Measurements from ENCODE around the gene ERP27.

Gene ERP27

DNA sequence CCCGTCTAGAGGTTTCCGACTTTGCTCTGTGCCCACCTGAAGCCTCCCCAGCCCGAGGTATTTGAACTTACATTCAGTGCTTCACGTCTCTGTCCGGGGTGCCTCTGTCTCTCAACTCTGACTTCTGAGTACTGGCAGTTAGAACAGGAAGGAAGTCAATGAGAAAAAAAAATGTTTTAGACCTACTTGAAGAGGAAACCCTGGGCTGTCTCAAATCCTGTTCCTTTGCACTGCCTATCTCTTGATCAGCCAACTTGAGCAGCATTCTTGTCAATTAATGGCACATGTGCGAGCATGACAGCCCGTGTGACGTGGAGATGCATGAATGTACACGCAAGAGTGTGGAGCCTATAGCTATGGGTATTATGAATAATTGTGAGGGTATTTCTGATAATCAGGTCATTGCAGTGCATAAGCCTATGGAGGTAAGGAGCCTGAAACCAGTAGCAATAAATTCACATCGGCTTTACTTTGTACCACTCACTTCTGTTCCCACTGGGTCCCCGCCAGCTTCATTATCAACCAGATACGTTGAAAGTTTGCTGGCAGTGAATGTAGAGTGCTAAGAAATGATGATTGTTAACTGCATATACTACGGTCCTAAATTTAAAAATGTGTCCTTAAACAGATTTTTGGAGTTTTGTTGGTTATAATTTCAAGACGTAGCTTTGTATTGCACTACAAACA lies 23.3 kb upstream of the ERP27 start, which contains the start of gene ARHGDIB:
ARHGDIB (minus strand) TSS at position 136 of the 687 bp plus-strand sequence. CDS start 10,889 bp downstream, outside the sequence.
- peak within 1 kb of the TSS; percentile 89 for H3K4me3 ChIP-seq (ENCODE audit: low read depth, low read length)
- TF ChIP-seq CTCF (IDR thresholded peaks at IDR 0.05; ENCODE audit: borderline replicate concordance, insufficient read depth, low read depth, low read length): no peak

DNA sequence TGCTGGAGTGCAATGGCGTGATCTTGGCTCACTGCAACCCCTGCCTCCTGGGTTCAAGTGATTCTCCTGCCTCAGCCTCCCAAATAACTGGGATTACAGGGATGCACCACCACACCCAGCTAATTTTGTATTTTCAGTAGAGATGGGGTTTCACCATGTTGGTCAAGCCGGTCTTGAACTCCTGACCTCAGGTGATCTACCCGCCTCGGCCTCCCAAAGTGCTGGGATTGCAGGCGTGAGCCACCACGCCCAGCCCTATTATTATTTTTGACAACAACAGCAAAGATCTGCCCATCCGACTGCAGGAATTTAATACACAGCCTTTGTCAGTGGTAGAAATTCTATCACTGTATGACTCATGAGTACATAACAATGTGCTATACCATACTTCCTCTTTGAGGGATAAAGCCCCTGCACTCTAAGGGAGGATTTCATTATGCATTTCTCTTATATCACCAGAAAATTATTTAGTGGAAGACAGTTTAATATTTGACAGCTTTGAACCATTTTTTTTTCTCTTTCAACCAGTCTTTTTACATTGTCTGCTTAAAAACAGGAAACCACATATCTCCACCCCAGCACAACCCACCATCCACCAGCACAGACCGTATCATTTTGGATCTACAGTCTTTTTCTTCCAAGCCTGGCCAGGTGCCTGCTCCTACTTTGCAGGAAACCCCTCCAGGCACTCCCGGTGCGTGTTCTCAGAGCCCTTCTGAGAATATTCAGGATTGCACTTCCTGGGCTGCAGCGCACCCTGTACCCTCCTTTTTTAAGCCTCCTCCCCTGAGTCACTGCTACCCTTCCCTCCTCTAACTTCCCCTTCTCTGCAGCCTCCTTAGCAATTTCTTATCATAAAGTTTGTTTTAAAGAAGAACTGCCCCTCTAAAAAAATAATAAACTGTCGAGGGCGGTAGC lies 22.5 kb upstream of the ERP27 start:
- TF ChIP-seq CTCF (IDR thresholded peaks at IDR 0.05; ENCODE audit: borderline replicate concordance, insufficient read depth, low read depth, low read length): no peak
- peak overlapping the region; percentile 89 for H3K4me3 ChIP-seq (ENCODE audit: low read depth, low read length)

- peak overlapping the region; percentile 89 for H3K4me3 ChIP-seq (ENCODE audit: low read depth, low read length)
- no peak for TF ChIP-seq CTCF (IDR thresholded peaks at IDR 0.05; ENCODE audit: borderline replicate concordance, insufficient read depth, low read depth, low read length)
These were observed 21.7 kb upstream of the ERP27 start for GRCh38 chr12:14959916-14960496.

- TF ChIP-seq CTCF (IDR thresholded peaks at IDR 0.05; ENCODE audit: borderline replicate concordance, insufficient read depth, low read depth, low read length): no peak
- peak overlapping the region; percentile 89 for H3K4me3 ChIP-seq (ENCODE audit: low read depth, low read length)
These were observed 21.1 kb upstream of the ERP27 start for GRCh38 chr12:14959463-14959862.

DNA sequence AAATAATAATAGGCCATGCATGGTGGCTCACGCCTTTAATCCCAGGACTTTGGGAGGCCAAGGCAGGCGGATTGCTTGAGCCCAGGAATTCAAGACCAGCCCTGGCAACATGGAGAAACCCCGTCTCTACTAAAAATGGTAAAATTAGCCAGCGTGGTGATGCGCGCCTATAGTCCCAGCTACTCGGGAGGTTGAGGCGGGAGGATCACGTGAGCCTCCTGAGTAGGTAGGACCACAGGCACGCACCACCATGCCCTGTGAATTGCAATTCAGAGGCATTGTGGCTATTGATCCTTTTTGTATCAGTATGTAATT lies 20.7 kb upstream of the ERP27 start:
- no peak for TF ChIP-seq CTCF (IDR thresholded peaks at IDR 0.05; ENCODE audit: borderline replicate concordance, insufficient read depth, low read depth, low read length)
- peak overlapping the region; percentile 89 for H3K4me3 ChIP-seq (ENCODE audit: low read depth, low read length)

DNA sequence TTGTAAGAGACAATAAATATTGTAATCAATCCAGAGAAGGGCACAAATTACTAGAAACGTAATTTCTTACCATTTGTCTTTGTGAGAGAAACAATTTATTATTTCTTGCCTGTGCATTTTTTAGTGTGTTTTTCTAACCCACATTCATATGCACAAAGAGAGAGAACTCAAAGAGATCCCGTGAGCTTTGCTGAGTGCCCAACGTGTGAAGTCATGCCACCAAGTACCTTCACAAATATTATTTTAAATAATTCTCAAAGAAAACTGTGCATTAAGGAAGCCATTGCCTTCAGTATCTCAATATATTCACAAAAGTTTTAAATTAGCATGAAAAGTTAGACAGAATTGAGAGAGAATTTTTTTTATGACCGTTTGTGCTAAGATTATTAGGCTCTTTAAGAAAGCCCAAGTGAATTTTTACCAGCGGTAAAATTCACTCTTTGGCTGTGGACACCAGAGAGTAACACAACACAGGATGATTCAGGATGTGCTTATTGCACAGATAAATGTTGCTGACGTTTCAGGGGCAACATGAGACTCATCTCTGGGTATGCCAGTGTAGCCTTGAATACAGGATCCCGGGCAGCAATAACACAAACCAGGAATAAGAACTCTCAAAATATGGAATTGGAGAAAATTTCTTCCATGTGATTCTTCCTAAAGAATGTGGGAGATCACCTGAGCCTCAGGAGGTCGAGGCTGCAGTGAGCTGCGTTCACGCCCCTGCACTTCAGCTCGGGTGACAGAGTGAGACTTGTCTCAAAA lies 20.2 kb upstream of the ERP27 start:
- no peak for TF ChIP-seq CTCF (IDR thresholded peaks at IDR 0.05; ENCODE audit: borderline replicate concordance, insufficient read depth, low read depth, low read length)
- peak overlapping the region; percentile 89 for H3K4me3 ChIP-seq (ENCODE audit: low read depth, low read length)

All from GM12875 (cell line).